HFFc6 (cell line): Measurements from ENCODE around the gene STRA6. TPM values are rescaled to one million over a fixed set of nuclear protein-coding genes. Genes with fewer than 3 reads are reported as not detected.
A peak's percentile ranks its signal among the peaks of the same experiment; 100 is the strongest.

ENCODE experiments used
- DNase-seq: peaks from one replicate; pipeline ENCODE4 v3.0.0-alpha.2; 2018
- H3K27ac Mint-ChIP-seq: 2 replicates; pipeline ENCODE4 v1.8.0; 2020; ENCODE audit warnings: mild to moderate bottlenecking, mixed read lengths
- H3K27me3 Mint-ChIP-seq: 2 replicates; pipeline ENCODE4 v1.8.0; 2021; ENCODE audit warnings: mild to moderate bottlenecking, moderate library complexity, mixed read lengths; ENCODE audit not compliant: insufficient read depth
- H3K36me3 Mint-ChIP-seq: 2 replicates; pipeline ENCODE4 v1.8.0; 2021; ENCODE audit warnings: low read depth, mixed read lengths
- H3K4me1 Mint-ChIP-seq: 2 replicates; pipeline ENCODE4 v1.8.0; 2020; ENCODE audit warnings: low read depth, mixed read lengths
- H3K4me3 Mint-ChIP-seq: 2 replicates; pipeline ENCODE4 v1.8.0; 2020; ENCODE audit warnings: mild to moderate bottlenecking, moderate library complexity, mixed read lengths
- H3K9me3 Mint-ChIP-seq: 2 replicates; pipeline ENCODE4 v1.8.0; 2020; ENCODE audit warnings: mild to moderate bottlenecking, mixed read lengths
- CTCF ChIP-seq: fragments of 200-600 bp; sonication (generic); IDR thresholded peaks from 2 replicates; pipeline ENCODE4 v1.5.0; 2021; ENCODE audit warnings: antibody characterized with exemption, mild to moderate bottlenecking
- long read RNA-seq: library from polyadenylated mRNA; unstranded; transcript quantifications from one replicate; pipeline ENCODE4 v2.0.0, GENCODE V29; 2019
- total RNA-seq, 6 experiments: library from RNA; stranded (reverse); fragmentation: NEBNext Ultra II Directional; extraction: Animal tissue kit (Norgen Biotek cat#: 25700); gene quantifications; 2 replicates in 1 of 6; 3 replicates in 5 of 6; pipeline ENCODE4 v1.2.3, GENCODE V29; 2021

The STRA6 gene
- total RNA-seq, result 1 to 10 TPM; 2.2 to 3.2 (median 2.6) TPM
- long read RNA-seq, partial matches to known transcripts, result 4 of 4 reads
- long read RNA-seq, other reads (novel, unspliced or antisense), result 0 of 4 reads

GRCh38 chr15:74202452-74203401 is at the start of gene STRA6:
TSS of gene STRA6 (minus strand) at chr15:74202787. CDS start at chr15:74202267, 520 bp downstream.
- TF ChIP-seq CTCF, result 0 out of 2 replicates have a peak, but pooled peaks have one; percentile 7
- DNase-seq, result peak; percentile 45

GRCh38 chr15:74252291-74252690 is 49.7 kb upstream of the STRA6 start:
- no peaks in the 10 kb centered on the region for H3K9me3 Mint-ChIP-seq
- no peaks in the 10 kb centered on the region for H3K36me3 Mint-ChIP-seq
- H3K27ac Mint-ChIP-seq, result no peak overlapping the region
- no peak overlapping the region for H3K4me3 Mint-ChIP-seq
- H3K27me3 Mint-ChIP-seq, result peaks cover 35% of the 10 kb centered on the region
- no peak for TF ChIP-seq CTCF
- peak; percentile 11 for DNase-seq
- H3K4me1 Mint-ChIP-seq, result peaks cover 23% of the 10 kb centered on the region

More at GRCh38 chr15:74202452-74203401, at the start of gene STRA6:
- peak within 1 kb of the TSS; percentile 66 for H3K4me3 Mint-ChIP-seq
- peak within 1 kb of the TSS; percentile 71 for H3K27ac Mint-ChIP-seq
- peaks cover 58% of the 10 kb centered on the region for H3K4me1 Mint-ChIP-seq
- no peaks in the 10 kb centered on the region for H3K9me3 Mint-ChIP-seq
- H3K36me3 Mint-ChIP-seq, result no peaks in the 10 kb centered on the region
- H3K27me3 Mint-ChIP-seq, result no peaks in the 10 kb centered on the region; the same call in 1 of the 2 replicates

GRCh38 chr15:74251131-74251811 is 48.7 kb upstream of the STRA6 start:
- peaks cover 23% of the 10 kb centered on the region for H3K4me1 Mint-ChIP-seq
- H3K27ac Mint-ChIP-seq, result no peak overlapping the region
- no peak for DNase-seq
- no peak for TF ChIP-seq CTCF
- H3K27me3 Mint-ChIP-seq, result peaks cover 28% of the 10 kb centered on the region
- no peaks in the 10 kb centered on the region for H3K36me3 Mint-ChIP-seq
- no peak overlapping the region for H3K4me3 Mint-ChIP-seq
- no peaks in the 10 kb centered on the region for H3K9me3 Mint-ChIP-seq

GRCh38 chr15:74250266-74250665 is 47.7 kb upstream of the STRA6 start:
- TF ChIP-seq CTCF, result no peak
- Mint-ChIP-seq H3K27me3 (peaks cover 21% of the 10 kb centered on the region), H3K27ac (no peak overlapping the region), H3K36me3 (no peaks in the 10 kb centered on the region), H3K4me3 (no peak overlapping the region), H3K4me1 (peaks cover 23% of the 10 kb centered on the region), H3K9me3 (no peaks in the 10 kb centered on the region)
- no peak for DNase-seq

GRCh38 chr15:74245342-74245931 is 42.9 kb upstream of the STRA6 start:
- Mint-ChIP-seq H3K36me3 (no peaks in the 10 kb centered on the region), H3K27ac (no peak overlapping the region), H3K27me3 (peaks cover 13% of the 10 kb centered on the region), H3K4me1 (peaks cover 25% of the 10 kb centered on the region), H3K9me3 (no peaks in the 10 kb centered on the region), H3K4me3 (no peak overlapping the region)
- no peak for TF ChIP-seq CTCF
- no peak for DNase-seq
